Head of caudate nucleus (tissue), 42 donors: ENCODE data around the gene ZNF493.

ENCODE experiments used
- DNase-seq, 42 donors: peaks; one replicate each; pipeline versions ENCODE4 v3.0.0 to v3.0.0-alpha.2; 2020 to 2021; ENCODE audit warnings: mixed read lengths in 7 of 42
- intact Hi-C: fragments of 100-400 bp; cut with DNase I; formaldehyde crosslinking; loops from one replicate; pipeline ENCODE4 v1.15.0; 2022

The ZNF493 gene

GRCh38 chr19:21396893-21397572 is at the start of gene ZNF493:
Gene ZNF493, plus strand, starts transcription at chr19:21397133. Its CDS starts 105 bp downstream, at chr19:21397238.
- DNase-seq: peak; percentile 88 to 99 (median 96)
- intact Hi-C loops: no loop called here

DNA sequence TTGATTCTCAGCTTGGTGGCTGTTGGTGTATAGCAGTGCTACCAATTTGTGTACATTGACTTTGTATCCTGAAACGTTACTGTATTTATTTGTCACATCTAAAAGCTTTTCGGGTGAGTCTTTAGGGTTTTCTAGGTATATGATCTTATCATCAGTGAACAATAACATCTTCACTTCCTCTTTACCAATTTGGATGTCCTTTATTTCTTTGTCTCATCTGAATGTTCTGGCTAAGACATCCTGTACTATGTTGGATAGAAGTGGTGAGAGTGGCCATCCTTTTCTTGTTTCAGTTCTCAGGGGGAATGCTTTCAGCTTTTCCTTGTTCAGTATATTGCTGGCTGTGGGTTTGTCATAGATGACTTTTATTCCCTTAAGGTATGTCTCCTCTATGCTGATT is 44.1 kb upstream of the ZNF493 start:
- intact Hi-C loops: no loop called here
- no peak for DNase-seq

GRCh38 chr19:21358768-21359451 is 38.0 kb upstream of the ZNF493 start, which contains the start of gene ZNF738:
Gene ZNF738, plus strand, starts transcription at chr19:21359000. Its CDS starts 141 bp downstream, at chr19:21359141.
- intact Hi-C loops: no loop called here
- peak; percentile 89 to 98 (median 96) for DNase-seq

- peak in 11 of 42 donors; percentile 6 to 63 (median 20) for DNase-seq
- intact Hi-C loops: no loop called here
Observed at GRCh38 chr19:21362291-21362690, 34.6 kb upstream of the ZNF493 start.

DNA sequence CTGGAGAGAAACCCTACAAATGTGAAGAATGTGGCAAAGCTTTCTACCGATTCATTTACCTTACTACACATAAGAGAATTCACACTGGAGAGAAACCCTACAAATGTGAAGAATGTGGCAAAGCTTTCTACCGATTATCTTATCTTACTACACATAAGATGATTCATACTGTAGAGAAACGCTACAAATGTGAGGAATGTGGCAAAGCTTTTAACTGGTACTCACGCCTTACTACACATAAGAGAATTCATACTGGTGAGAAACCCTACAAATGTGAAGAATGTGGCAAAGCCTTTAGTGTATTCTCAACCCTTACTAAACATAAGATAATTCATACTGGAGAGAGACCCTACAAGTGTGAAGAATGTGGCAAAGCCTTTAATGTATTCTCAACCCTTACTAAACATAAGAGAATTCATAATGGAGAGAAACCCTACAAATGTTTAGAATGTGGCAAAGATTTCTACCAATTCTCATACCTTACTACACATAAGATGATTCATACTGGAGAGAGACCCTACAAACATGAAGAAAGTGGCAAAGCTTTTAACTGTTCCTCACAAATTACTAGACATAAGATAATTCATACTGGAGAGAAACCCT is 12.9 kb upstream of the ZNF493 start:
- DNase-seq: no peak
- intact Hi-C loops: no loop called here

- no peak for DNase-seq
- intact Hi-C loops: no loop called here
Observed at GRCh38 chr19:21396121-21396520, 812 bp upstream of the ZNF493 start.

DNA sequence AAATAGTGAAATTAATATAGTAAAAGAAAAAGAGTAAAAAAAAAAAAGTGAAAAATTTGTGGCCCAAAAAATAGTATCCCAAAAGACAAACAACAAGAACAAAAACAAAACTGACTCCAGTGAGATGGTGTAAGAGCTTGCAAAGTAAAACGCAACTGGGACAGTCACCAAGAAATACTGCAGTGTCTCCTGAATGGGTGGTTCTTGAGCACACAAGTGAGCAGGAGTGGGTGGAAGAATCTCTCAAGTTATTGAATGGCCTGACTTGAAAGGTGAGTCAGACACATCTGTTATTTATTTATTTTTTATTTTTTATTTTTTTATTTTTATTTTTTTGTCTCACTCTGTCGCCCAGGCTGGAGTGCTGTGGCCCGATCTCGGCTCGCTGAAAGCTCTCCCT is 1.9 kb downstream of the ZNF493 start:
- intact Hi-C loops: no loop called here
- DNase-seq: no peak

GRCh38 chr19:21402303-21402985 is 5.5 kb downstream of the ZNF493 start:
- intact Hi-C loops: no loop called here
- DNase-seq: no peak

DNA sequence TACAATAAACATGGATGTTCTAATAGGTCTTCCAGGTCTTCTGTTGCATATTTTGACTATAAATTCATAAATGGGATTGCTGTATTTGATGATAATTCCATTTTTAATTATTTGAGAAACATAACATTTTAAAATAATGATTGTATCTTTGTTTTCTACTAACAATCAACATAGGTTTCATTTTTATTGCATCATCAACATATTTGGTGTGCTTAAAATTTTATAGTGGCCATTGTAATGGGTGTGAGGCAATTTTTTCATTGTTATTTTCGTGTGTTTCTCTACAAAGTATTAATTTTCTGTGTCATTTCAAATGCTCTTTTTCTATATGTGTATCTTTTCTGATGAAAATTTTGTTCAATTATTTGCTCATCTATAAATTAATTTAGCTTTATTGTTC is 13.2 kb downstream of the ZNF493 start:
- no peak for DNase-seq
- intact Hi-C loops: no loop called here

- no peak for DNase-seq
- intact Hi-C loops: no loop called here
Observed at GRCh38 chr19:21422244-21422643, 25.3 kb downstream of the ZNF493 start.

DNA sequence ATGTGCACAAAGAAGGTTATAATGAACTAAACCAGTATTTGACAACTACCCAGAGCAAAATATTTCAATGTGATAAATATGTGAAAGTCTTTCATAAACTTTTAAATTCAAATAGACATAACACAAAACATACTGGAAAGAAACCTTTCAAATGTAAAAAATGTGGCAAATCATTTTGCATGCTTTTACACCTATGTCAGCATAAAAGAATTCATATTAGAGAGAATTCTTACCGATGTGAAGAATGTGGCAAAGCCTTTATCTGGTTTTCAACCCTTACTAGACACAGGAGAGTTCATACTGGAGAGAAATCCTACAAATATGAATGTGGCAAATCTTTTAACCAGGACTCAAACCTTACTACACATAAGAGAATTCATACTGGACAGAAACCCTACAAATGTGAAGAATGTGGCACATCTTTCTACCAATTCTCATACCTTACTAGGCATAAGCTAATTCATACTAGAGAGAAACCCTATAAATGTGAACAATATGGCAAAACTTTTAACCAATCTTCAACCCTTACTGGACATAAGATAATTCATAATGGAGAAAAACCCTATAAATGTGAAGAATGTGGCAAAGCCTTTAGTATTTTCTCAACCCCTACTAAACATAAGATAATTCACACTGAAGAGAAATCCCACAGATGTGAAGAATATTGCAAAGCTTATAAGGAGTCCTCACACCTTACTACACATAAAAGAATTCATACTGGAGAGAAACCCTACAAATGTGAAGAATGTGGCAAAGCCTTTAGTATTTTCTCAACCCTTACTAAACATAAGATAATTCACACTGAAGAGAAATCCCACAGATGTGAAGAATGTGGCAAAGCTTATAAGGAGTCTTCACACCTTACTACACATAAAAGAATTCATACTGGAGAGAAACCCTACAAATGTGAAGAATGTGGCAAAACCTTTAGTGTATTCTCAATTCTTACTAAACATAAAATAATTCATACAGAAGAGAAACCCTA is 26.4 kb downstream of the ZNF493 start:
- DNase-seq: no peak
- intact Hi-C loops: no loop called here

DNA sequence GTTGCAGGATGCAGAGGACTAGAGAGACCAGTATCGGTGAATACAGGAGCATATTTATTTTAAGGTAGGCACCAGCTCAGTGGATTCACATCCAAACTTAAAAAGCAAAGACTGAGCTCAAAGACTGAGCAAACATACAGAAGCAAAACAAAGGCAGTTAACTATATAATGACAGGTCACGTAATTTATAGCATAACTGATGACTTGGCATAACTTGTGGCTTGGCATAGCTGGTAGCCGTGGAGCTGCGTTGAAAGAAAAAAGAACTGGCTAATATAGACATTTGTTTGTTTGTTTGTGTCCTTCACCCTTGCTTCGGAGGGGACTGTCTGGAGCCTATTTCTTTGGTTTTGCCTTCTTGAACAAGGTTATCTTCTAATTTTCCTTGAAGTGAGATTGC is 33.7 kb downstream of the ZNF493 start:
- intact Hi-C loops: no loop called here
- DNase-seq: no peak

DNA sequence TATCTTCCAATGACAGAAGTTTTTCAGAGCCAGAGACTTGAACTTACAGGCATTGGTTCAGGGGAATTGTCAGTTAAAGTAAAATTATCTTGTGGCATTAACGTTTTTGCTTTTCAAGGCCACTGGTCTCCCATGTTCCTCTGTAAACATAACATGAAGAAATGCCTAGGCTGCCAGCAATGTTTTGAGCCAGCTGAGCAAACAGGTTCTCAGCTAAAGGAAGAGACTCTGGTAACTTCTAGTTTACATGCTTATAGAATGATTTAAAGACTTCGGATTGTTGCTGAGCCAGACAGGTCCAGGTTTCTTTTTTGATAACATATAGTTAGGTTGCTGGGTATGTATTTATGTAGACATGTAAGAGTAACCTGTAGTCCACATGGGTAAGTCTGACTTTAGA is 35.7 kb downstream of the ZNF493 start:
- intact Hi-C loops: no loop called here

GRCh38 chr19:21434516-21434915 is 37.6 kb downstream of the ZNF493 start:
- no peak for DNase-seq
- intact Hi-C loops: no loop called here

More for the DNA sequence above, 35.7 kb downstream of the ZNF493 start:
- DNase-seq: no peak

GRCh38 chr19:21434967-21435544 is 38.1 kb downstream of the ZNF493 start:
- intact Hi-C loops: no loop called here
- no peak for DNase-seq

DNA sequence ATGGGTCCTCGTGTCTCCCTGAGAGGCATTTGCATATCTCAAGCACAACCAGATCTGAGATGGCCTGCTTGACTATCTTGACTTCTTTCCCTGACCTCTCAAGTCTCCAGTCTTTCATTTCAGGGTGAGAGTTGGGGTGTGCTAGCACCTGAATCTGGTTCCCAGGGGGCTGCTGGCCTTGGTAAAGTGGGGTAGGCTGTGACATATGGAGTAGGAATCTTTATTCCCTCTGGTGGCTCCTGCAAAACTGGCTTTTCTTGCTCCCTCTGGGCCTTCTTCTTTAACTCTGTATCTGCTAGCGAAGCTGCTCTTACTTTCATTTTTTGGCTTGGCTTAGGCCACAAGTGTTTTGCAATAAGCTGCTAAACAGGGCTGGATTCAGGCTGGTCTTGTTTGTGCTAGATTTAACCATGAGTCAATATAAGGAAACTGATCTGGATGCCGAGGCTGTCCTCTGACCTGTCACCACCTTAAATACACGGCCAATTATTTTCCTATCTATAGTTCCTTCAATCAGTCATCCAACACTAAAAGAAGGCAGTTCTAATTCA is 42.3 kb downstream of the ZNF493 start:
- DNase-seq: no peak
- intact Hi-C loops: no loop called here

DNA sequence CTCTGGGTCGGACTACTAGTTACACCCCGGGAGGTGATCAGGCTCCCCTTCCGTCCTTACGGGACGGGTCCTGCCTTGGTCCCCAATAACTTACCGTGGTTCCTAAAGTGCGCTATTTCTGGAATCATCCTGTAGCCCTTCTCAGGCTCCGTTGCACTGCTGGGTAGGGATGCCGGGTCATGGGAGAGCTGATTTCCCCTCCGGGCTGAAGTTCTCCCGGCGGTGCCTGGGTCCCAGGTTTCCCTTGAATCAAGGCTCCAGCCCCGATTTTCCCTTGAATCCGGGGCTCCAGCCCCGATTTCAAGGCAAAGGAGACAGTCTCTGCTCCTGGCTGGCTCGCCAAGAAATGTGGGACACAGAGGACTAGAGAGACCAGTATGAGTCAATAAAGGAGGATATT is 43.4 kb downstream of the ZNF493 start:
- intact Hi-C loops: no loop called here
- DNase-seq: no peak

DNA sequence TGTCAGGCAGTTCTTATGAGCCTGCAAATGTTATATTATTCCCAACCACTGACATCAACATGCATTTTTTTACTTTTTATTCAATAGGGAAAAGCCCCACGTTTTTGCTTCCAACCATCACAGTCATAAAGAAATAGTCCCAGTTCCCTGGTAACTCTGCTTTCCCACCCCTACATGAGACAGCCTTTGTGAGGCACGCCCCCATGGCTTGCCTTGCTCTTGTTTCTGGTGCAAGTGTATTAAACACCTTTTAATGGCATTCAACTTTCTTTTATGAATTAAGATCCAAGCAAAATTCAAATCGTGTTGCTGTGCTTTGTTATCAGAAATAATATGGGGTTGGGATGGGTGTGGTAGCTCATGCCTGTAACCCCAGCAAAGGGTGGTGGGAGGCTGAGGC is 54.3 kb downstream of the ZNF493 start:
- intact Hi-C loops: no loop called here
- peak in 14 of 42 donors; percentile 6 to 72 (median 40) for DNase-seq
